Measurements from ENCODE around the gene ISG20.

- TF ChIP-seq EZH2phosphoT487 (IDR thresholded peaks at IDR 0.05; ENCODE audit: insufficient read depth, low read depth) (no peak), EZH2 (IDR thresholded peaks at IDR 0.05; ENCODE audit: insufficient read depth, poor library complexity, severe bottlenecking) (no peak)
Measured at GRCh38 chr15:88634449-88634848, 4.4 kb upstream of the ISG20 start.

Data from GM23248 (cell line).